Activated T-cell treated with anti-CD3 and anti-CD28 coated beads, Interleukin-2, amount 50 U/mL, for 1 hour (primary cell): Measurements from ENCODE around the gene DNAJC11.
"Not testable (repeated sequence)": the region's sequence is repeated elsewhere in the genome, so short reads cannot be mapped to it uniquely, and the experiment has no call there.

Experiments used
- DNase-seq: peaks from one replicate; pipeline ENCODE4 v3.0.0-alpha.2; 2020

The DNAJC11 gene, protein sequence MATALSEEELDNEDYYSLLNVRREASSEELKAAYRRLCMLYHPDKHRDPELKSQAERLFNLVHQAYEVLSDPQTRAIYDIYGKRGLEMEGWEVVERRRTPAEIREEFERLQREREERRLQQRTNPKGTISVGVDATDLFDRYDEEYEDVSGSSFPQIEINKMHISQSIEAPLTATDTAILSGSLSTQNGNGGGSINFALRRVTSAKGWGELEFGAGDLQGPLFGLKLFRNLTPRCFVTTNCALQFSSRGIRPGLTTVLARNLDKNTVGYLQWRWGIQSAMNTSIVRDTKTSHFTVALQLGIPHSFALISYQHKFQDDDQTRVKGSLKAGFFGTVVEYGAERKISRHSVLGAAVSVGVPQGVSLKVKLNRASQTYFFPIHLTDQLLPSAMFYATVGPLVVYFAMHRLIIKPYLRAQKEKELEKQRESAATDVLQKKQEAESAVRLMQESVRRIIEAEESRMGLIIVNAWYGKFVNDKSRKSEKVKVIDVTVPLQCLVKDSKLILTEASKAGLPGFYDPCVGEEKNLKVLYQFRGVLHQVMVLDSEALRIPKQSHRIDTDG

DNA sequence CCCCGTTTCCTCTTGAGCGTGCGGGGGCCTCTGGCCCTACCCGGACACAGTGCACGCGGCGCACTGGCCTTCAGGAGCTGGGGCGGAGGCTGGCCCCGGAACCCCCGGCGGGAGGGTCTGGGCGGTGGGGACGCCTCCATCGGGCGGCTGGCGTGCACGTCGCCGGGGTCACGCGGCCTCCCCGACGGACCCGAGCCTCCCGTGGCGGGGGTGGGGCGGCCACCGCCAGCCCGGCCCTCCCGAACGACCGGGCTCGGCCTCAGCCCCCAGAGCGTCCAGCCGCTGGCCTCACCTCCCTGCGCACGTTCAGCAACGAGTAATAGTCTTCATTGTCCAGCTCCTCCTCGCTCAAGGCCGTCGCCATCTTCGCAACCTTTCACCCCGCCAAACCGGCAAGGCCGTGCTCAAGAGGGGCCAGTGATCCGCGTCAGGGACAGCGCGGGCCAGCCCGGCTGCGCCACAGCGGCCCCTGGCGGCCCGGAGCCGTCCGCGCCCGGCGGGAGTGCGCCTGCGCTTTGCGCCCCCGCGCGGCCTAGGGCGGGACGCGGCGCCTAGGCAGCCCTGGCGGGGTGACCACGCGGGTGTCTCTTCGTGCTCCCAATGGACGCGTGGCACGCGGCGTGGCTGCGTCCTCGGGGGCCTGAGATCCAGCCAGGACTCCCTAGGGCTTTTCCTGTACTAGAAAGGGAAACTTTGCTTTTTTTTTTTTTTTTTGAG is at the start of gene DNAJC11:
DNAJC11 (minus strand) TSS at position 380 of the 717 bp plus-strand sequence; CDS start at position 364, 16 bp downstream.
- DNase-seq, result peak; percentile 97

DNA sequence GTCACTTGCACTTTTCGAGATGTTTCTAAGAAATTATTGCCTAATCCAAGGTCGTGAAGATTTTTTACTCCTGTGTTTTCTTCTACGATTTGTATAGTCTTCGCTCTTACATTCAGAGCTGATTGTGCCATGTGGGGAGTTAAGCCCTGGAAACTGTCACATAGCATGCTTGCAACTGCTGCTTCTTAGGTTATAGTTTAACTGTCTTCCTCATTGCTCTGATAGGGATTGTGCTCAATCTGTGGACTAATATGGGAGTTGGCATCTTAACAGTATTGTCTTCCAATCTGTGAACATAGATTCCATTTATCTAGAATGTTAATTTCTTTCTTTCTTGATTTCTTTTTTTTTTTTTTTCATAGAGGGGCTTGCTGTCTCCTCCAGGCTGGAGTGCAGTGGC is 48.9 kb upstream of the DNAJC11 start:
- DNase-seq, result no peak

DNA sequence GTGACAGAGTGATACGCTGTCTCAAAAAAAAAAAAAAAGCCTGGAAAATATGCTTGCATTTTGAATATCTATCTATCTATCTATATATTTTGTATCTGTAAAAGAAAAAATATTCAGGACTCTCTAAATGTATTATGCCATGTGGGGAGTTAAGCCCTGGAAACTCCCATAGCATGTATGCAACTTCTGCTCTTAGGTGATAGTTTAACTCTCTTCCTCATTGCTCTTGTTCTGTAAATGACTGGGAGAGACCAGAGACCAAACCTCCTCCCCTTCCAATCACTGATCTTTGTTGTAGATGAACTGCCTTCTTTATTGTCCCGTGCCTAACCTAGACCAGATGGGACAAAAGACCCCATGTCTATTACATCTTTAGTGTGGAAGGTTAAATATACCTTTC is 46.1 kb upstream of the DNAJC11 start:
- no peak for DNase-seq

DNA sequence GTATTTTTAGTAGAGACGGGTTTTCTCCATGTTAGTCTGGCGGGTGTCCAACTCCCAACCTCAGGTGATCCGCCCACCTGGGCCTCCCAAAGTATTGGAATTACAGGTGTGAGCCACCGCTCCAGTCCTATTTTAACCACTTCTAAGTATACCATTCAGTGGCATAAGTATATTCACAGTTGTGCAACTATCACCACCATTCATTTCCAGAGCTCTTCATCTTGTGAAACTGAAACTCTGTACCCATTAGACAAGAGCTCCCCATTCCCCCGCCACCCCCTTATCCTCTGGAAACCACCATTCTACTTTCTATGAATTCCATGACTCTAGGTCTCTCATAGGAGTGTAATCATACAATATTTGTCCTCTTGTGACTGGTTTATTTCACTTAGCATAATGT is 43.5 kb upstream of the DNAJC11 start:
- no peak for DNase-seq

DNA sequence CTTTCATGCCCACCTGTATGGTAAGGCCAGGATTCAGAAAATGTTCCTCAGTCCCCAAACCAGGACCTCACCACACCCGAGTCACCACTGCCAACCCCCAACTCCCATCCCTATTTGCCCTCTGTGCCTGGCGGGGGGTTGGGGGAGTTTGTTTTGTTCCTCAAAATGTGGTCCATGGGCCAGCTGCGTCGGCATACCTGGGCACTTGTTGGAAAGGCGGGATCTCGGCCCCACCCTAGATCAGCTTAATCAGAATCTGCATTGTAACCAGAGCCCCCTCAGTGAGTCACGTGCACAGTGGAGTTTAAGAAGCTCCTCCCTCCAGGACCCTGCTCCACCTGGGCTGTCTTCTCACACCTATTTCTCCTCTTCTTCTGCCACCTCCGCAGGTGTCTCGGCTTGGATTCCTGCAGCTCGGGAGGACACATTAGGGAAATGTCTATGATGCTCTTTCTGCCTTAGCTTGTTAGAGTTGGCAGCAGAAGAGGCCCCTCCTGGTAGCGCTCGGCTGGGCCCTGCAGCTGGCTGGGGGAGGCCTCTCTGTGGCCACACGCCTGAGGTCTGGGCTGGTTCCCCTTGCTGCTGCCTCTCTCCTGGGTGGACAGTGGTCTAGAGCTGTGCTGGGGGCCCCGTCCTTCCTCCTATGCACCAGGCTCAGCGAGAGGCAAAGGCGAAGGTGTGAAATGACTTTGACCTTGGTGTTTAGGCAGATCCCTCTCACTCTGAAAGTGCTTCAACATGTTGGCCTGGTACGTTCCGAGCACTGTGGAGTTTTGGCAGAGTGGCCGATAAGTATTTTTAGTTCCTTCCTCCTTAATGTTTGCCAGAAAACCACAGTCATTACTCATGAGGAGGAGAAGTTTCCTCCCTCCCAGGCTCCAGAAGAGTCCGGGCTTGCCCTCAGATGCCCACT is 41.8 kb upstream of the DNAJC11 start:
- DNase-seq, result no peak

DNA sequence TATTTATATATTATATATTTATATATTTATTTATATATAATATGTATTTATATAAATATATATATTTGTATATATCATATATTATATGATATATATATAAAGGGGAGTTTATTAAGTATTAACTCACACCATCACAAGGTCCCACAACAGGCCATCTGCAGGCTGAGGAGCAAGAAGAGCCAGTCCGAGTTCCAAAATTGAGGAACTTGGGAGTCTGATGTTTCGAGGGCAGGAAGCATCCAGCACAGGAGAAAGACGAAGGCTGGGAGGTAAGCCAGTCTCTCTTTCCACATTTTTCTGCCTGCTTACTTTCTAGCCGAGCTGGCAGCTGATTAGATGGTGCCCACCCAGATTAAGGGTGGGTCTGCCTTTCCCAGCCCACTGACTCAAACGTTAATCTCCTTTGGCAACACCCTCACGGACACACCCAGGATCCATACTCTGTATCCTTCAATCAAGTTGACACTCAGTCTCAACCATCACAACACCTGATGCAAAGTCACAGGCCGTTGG is 41.1 kb upstream of the DNAJC11 start:
- not testable (repeated sequence) for DNase-seq

DNA sequence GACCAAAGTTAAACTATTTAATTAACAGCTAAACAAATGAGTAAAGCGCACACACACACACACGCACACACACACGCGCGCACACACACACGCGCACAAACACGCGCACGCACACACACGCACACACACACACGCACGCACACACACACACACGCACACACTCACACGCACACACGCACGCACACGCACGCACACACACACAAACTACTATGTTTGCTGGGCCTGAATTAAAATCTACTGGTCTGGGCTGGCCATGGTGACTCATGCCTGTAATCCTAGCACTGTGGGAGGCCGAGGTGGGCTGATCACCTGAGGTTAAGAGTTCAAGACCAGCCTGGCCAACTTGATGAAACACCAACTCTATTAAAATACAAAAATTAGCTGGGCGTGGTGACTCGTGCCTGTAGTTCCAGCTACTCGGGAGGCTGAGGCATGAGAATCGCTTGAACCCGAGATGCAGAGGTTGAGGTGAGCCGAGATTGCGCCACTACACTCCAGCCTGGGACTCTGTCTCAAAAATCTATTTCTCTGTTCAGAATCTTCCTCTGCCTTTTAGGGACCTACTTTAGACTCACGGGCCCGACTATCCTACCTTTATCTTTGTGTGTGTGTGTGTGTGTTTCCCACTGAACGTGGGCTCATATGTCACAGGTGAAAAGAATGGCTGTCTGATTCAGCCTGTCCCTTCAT is 37.5 kb upstream of the DNAJC11 start:
- DNase-seq, result no peak

DNA sequence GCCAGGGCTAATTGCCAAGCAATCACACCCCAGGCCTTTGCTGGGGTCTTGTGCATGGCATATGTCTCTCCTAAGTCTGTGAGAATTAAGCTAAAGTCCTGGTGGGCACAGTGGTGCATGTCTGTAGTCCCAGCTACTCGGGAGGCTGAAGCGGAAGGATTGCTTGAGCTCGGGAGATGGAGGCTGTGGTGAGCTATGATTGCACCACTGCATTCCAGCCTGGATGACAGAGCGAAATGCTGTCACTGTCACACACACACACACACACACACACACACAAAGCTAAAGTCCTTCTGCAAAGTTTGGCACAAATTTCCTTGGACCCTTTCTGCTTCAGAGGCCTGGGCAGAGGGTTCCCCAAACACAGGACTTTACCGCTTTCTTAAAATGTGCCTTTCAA is 31.3 kb upstream of the DNAJC11 start:
- no peak for DNase-seq

DNA sequence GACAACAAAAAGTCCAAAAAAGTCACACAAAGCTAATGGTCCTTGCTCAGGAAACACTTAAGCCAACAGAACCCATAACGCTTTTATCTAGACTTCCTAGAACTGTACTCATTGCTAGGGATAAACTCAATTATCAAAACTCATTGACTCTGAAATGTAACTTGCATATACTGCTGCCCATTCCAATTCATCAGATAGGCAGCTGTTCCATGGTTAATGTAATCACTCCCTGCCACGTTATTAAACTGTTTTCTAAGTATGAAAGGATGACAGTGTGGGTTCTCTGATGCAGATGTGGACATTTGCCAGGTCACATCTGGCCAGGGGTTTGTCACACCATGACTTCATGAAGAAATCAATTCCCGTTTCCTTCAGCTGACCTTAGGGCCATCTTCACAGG is 30.3 kb upstream of the DNAJC11 start:
- DNase-seq, result no peak

DNA sequence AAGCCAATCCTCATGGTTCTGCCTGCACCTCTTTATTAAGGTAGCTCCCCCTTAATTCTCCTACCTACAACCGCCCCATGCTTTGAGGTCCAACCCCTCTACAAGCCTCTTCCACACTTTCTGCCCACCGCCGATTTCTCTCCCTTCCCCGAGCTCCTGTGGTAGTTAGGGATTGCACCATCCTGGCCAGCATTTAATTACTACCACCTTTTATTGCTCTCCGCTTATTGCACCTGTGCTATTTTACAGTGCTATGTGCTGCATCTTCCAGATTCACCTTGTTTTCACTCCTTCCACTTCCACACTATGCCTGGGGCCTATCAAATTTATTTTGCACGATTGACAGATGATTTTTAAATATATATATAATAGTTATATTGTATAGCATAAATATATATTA is 29.3 kb upstream of the DNAJC11 start:
- no peak for DNase-seq

DNA sequence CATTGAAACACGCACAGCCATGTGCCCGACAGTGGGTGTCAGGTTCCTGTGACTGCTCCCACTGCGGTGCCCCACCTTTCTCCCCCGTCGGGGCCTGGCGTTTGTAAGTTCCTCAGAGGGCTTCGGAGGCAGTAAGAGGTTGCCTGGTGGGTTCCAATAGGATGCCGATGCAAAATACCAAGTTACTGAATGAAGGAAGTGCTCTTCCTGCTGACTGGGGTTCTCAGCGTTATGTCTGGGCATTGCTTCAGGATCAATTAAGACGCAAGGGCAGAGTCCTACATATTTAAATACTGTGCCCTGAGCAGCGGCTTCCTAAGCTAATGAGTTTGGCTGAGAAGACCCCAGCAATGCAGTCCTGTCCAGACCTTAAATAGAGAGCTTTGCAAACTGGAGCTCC is 28.9 kb upstream of the DNAJC11 start:
- no peak for DNase-seq

DNA sequence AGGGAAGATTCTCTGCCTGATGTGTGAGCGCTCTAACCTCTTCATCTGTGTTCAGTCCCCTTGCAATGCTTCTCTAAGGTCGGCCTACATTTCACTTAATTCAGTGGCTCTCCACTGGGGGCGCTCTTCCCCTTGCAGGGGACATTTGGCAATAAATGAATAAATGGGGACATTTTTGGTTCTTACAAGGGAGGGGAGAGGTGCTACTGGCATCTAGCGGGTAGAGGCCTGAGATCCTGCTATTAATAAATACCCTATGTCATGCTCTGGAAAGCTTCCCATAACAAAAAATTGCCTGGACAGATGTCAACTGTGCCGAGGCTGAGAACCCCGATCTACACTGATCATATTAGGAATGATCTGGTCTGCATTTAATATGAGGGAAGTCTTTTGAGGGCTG is 25.9 kb upstream of the DNAJC11 start:
- peak; percentile 48 for DNase-seq

DNA sequence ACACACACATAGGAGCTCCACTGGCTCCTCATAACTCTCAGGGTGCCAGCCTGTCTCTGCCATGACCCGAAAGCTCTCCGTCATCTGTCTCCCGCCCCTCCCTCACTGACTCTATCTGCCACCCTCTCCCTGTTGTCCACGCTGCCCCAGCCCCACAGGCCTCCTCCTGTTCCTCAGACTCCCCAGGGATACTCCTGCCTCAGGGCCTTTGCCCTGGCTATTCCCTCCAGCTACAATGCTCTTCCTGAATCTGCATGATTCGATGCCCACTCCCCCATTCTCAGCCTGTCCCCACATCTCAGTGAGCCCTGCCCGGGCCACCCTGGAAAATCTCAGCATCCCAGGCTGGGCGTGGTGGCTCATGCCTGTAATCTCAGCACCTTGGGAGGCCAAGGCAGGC is 24.6 kb upstream of the DNAJC11 start:
- no peak for DNase-seq

DNA sequence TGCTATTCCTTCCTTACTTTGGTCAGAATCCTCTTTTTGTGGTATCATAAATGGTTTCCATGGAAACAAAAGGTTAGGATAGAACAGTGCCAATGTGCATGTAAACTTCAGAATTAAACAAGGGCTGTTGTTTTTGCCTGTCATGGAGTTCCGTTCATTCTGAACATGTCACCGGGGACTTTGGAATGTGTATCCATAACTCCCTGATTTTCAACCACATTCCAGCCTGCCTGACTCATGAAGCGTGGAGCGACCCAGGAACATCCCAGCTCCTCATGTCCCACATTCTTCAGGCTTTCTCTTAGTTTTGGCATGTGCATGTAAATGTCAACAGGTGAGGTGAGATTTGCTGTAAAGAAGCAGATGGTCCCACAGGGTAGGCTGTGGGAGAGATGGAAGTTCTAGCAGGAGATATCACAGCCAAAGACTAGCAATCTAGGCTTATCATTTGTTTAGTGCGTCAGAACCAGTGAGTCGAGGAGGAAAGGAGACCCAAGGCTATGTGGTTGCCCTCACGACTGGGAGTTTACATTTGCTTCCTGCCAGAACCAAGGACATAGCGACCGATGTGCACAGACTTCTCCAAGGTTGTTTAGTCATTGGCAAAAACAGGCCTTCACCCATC is 23.0 kb upstream of the DNAJC11 start:
- DNase-seq, result no peak

DNA sequence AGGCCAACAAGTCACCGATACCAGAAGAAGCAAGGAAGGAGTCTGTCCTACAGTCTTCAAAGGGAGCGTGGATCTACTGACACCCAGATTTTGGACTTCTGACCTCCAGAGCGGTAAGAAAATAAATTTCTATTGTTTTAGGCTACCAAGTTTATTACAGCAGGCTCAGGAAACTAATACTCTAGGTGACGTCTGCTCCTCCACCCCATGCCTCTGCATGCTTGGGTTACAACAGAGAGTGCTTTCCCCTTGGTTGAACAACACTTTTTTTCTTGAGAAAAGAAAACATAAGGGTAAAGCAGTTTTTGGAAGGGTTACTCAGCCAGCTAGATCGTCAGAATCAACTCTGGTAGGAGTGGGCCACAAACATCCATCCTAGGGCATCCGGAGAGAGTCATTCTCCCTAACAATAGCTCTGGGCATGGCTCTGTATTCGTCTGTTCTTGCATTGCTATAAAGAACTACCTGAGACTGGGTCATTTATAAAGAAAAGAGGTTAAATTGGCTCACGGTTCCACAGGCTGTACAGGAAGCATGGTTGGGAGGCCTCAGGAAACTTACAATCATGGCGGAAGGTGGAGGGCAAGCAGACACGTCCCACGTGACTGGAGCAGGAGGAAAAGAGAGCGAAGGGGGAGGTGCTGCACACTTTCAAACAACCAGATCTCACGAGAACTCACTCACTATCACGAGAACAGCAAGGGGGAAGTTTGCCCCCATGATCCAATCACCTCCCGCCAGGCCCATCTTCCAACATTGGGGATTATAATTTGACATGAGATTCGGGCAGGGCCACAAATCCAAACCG is 22.2 kb upstream of the DNAJC11 start:
- DNase-seq, result no peak

DNA sequence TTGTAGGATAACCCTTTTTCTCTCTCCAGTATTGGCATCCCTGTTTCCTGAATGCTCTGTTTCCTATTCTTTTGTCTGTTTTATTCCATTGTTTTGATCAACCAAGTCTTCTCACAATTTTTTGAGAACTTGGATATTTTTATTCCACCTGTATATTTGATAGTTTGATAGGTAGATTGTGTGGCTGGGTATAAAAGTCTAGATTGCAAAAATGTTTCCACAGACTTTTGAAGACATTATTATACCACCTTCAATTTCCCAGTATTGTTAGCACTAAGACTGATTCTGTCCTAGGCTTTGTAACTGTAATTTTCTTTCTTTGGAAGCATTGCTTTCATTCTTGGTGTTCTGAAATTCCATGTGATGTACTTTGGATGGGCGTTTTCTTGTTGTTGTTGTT is 9.6 kb upstream of the DNAJC11 start:
- DNase-seq, result no peak

DNA sequence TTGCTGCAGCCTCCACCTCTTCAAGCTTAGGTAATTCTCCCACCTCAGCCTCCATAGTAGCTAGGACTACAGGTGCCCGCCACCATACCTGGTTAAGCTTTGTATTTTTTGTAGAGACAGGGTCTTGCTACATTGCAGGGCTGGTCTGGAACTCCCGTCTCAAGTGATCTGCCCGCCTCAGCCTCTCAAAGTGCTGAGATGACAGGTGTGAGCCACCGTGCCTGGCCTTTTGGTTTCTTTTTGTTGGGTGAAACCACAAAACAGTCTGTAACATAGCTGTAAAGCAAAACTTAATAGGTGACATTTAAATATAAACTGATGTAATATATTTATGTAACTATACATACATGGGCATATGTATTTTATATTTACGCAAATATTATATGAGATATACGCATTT is 3.1 kb upstream of the DNAJC11 start:
- no peak for DNase-seq

DNA sequence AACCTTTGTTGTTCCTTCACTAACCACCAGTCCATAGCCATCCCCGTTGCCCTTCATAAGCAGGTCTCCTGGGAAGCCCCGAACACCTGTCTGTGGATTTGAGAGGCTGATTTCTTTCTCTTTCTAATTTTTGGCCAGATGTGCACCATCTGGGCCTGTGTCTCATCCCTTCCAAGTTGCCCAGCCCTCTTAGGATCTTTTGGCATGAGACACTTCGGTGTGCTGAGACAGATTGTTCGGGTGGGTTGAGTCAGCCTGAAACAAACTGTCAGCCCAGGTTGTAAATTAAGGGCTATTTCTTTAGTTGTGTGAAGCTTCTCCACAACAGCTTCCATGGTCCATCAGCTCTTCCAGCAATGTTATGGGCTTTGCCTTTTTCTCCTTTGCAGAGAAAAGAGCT is 1.4 kb upstream of the DNAJC11 start:
- no peak for DNase-seq

DNA sequence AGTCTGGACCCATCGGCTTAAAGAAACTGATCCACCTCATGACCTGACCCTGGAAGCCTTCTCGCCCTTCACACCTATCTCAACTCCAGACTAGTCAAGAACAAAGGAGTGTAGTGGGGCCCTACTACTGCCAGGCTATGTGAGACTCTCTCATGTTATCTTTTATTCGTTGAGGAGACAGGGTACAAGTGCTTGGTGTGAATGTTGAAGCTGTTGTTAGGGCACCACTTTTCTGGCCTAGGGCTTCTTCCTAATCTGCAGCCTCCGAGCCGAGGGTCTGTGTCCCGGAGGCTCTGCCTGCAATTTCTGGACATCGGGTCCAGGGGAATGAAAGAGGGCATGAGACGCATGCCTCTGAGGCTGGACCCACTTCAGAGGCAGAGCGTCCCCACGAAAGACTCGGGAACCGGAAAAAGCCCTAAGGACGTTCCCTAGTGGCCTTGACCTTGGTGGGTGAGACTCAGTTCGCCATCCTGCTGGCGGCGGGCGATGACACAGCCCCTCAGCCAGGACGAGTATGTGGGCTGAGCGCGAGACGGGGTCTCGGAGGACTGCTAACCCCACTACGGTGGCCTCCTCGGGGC is 671 bp downstream of the DNAJC11 start:
- no peak for DNase-seq

DNA sequence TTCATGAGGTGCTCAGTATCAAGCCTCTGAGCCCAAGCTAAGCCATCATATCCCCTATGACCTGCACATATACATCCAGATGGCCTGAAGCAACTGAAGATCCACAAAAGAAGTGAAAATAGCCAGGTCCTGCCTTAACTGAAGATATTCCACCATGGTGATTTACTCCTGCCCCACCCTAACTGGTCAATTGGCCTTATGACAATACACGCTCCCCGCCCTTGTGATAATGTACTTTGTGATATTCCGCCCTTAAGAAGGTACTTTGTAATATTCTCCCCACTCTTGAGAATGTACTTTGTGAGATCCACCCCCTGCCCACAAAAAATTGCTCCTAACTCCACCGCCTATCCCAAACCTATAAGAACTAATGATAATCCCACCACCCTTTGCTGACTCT is 1.7 kb downstream of the DNAJC11 start:
- DNase-seq, result not testable (repeated sequence)
